Umbilical cord (tissue), 2 donors: Measurements from ENCODE around the gene CLINT1. TPM values are rescaled to one million over a fixed set of nuclear protein-coding genes. Genes with fewer than 3 reads are reported as not detected.

Experiments
- DNase-seq: peaks from one replicate; pipeline ENCODE4 v3.0.0-alpha.2; 2015; ENCODE audit warnings: low spot score
- total RNA-seq: library from RNA; depleted of rRNA; stranded (reverse); fragments of >200 nt; gene quantifications from one replicate; pipeline ENCODE4 v1.2.3, GENCODE V29; 2014; ENCODE audit warnings: low replicate concordance; ENCODE audit not compliant: insufficient read depth

Gene CLINT1
- total RNA-seq, 1 donor from 2014 or later = 69.3 TPM

- DNase-seq = peak; percentile 57
Measured at GRCh38 chr5:157820593-157821252, 38.2 kb downstream of the CLINT1 start.

- no peak for DNase-seq
Measured at GRCh38 chr5:157819502-157820115, 39.3 kb downstream of the CLINT1 start.

GRCh38 chr5:157818368-157818767 lies 40.6 kb downstream of the CLINT1 start:
- DNase-seq = no peak

- no peak for DNase-seq
Measured at GRCh38 chr5:157817928-157818327, 41.0 kb downstream of the CLINT1 start.

GRCh38 chr5:157817387-157817702 lies 41.6 kb downstream of the CLINT1 start:
- no peak for DNase-seq

- peak; percentile 25 for DNase-seq
Measured at GRCh38 chr5:157816682-157817386, 42.1 kb downstream of the CLINT1 start.

- DNase-seq = no peak
Measured at GRCh38 chr5:157812086-157812485, 46.9 kb downstream of the CLINT1 start.

- DNase-seq = no peak
Measured at GRCh38 chr5:157808043-157808442, 50.9 kb downstream of the CLINT1 start.

- no peak for DNase-seq
Measured at GRCh38 chr5:157802736-157803135, 56.2 kb downstream of the CLINT1 start.

GRCh38 chr5:157800137-157800536 lies 58.8 kb downstream of the CLINT1 start:
- no peak for DNase-seq

- DNase-seq = no peak
Measured at GRCh38 chr5:157799578-157799977, 59.4 kb downstream of the CLINT1 start.

- no peak for DNase-seq
Measured at GRCh38 chr5:157793301-157793700, 65.6 kb downstream of the CLINT1 start.

- DNase-seq = no peak
Measured at GRCh38 chr5:157785801-157786200, 73.1 kb downstream of the CLINT1 start.

- no peak for DNase-seq
Measured at GRCh38 chr5:157779221-157779620, 79.7 kb downstream of the CLINT1 start.

- peak; percentile 79 for DNase-seq
Measured at GRCh38 chr5:157778121-157778805, 80.7 kb downstream of the CLINT1 start.

GRCh38 chr5:157772127-157772526 lies 86.8 kb downstream of the CLINT1 start:
- DNase-seq = no peak

- no peak for DNase-seq
Measured at GRCh38 chr5:157770665-157771064, 88.3 kb downstream of the CLINT1 start.

GRCh38 chr5:157767689-157768088 lies 91.3 kb downstream of the CLINT1 start:
- no peak for DNase-seq

- no peak for DNase-seq
Measured at GRCh38 chr5:157766902-157767301, 92.0 kb downstream of the CLINT1 start.

GRCh38 chr5:157766442-157766841 lies 92.5 kb downstream of the CLINT1 start:
- DNase-seq = no peak

GRCh38 chr5:157764531-157764930 lies 94.4 kb downstream of the CLINT1 start:
- DNase-seq = no peak
